ENCODE data around the gene ZSWIM8. TPM values are rescaled to one million over a fixed set of nuclear protein-coding genes. Genes with fewer than 3 reads are reported as not detected.

Gene ZSWIM8
- total RNA-seq, 4 donors from 2014 or later = 87.5 to 345 (median 187) TPM

GRCh38 chr10:73812657-73813056, 27.3 kb downstream of the ZSWIM8 start:
- Histone ChIP-seq H3K9me3 (no peaks in the 10 kb centered on the region), H3K27me3 (no peaks in the 10 kb centered on the region), H3K4me3 (no peak overlapping the region), H3K36me3 (peaks cover 0 to 50% (median 0%) of the 10 kb centered on the region in 3 donors), H3K27ac (peak overlapping the region in 2 of 4 donors; percentile 8 to 97), H3K4me1 (peaks cover 0 to 10% (median 0%) of the 10 kb centered on the region in 4 donors)
- no peak for TF ChIP-seq POLR2A (IDR thresholded peaks at IDR 0.05)
- TF ChIP-seq CTCF (IDR thresholded peaks at IDR 0.05) = no peak
- DNase-seq = no peak

- Histone ChIP-seq H3K36me3 (peaks cover 0 to 49% (median 0%) of the 10 kb centered on the region in 3 donors), H3K27me3 (no peaks in the 10 kb centered on the region), H3K27ac (no peak overlapping the region), H3K9me3 (no peaks in the 10 kb centered on the region), H3K4me3 (no peak overlapping the region), H3K4me1 (peaks cover 0 to 10% (median 0%) of the 10 kb centered on the region in 4 donors)
- no peak for DNase-seq
- TF ChIP-seq POLR2A (IDR thresholded peaks at IDR 0.05) (no peak), CTCF (IDR thresholded peaks at IDR 0.05) (no peak)
Measured at GRCh38 chr10:73813333-73813732, 27.9 kb downstream of the ZSWIM8 start.

GRCh38 chr10:73814276-73814895, 29.0 kb downstream of the ZSWIM8 start:
- Histone ChIP-seq H3K36me3 (peaks cover 0 to 50% (median 0%) of the 10 kb centered on the region in 3 donors), H3K9me3 (no peaks in the 10 kb centered on the region), H3K4me3 (no peak overlapping the region), H3K27ac (no peak overlapping the region), H3K4me1 (peaks cover 0 to 13% (median 0%) of the 10 kb centered on the region in 4 donors), H3K27me3 (no peaks in the 10 kb centered on the region)
- no peak for DNase-seq
- TF ChIP-seq CTCF (IDR thresholded peaks at IDR 0.05) (no peak), POLR2A (IDR thresholded peaks at IDR 0.05) (no peak)

- Histone ChIP-seq H3K27ac (no peak overlapping the region), H3K4me1 (peaks cover 0 to 16% (median 0%) of the 10 kb centered on the region in 4 donors), H3K4me3 (no peak overlapping the region), H3K36me3 (peaks cover 0 to 56% (median 0%) of the 10 kb centered on the region in 3 donors), H3K9me3 (no peaks in the 10 kb centered on the region), H3K27me3 (no peaks in the 10 kb centered on the region)
- TF ChIP-seq CTCF (IDR thresholded peaks at IDR 0.05) = no peak
- TF ChIP-seq POLR2A (IDR thresholded peaks at IDR 0.05) = no peak
- no peak for DNase-seq
Measured at GRCh38 chr10:73814896-73815718, 29.7 kb downstream of the ZSWIM8 start.

- TF ChIP-seq POLR2A (IDR thresholded peaks at IDR 0.05) = no peak
- no peak for TF ChIP-seq CTCF (IDR thresholded peaks at IDR 0.05)
- peaks cover 0 to 11% (median 0%) of the 10 kb centered on the region in 4 donors for H3K4me1 ChIP-seq
- peaks cover 0 to 56% (median 0%) of the 10 kb centered on the region in 3 donors for H3K36me3 ChIP-seq
- no peak for DNase-seq
- H3K27ac ChIP-seq = no peak overlapping the region
- no peaks in the 10 kb centered on the region for H3K27me3 ChIP-seq
- H3K9me3 ChIP-seq = no peaks in the 10 kb centered on the region
- no peak overlapping the region for H3K4me3 ChIP-seq
Measured at GRCh38 chr10:73815719-73816030, 30.3 kb downstream of the ZSWIM8 start.

All from Peyer's patch (tissue), 4 donors.